ENCODE measurements around the gene CD6. TPM values are rescaled to one million over a fixed set of nuclear protein-coding genes. Genes with fewer than 3 reads are reported as not detected.
A peak's percentile ranks its signal among the peaks of the same experiment; 100 is the strongest.

Gene CD6
- total RNA-seq, 1 donor from 2014 or later = 4.2 TPM

GRCh38 chr11:60934790-60935605, 36.5 kb upstream of the CD6 start:
- DNase-seq (ENCODE audit: low spot score) = no peak

- DNase-seq (ENCODE audit: low spot score) = no peak
These were observed 35.6 kb upstream of the CD6 start for GRCh38 chr11:60935676-60936442.

- no peak for DNase-seq (ENCODE audit: low spot score)
These were observed 34.9 kb upstream of the CD6 start for GRCh38 chr11:60936467-60937143.

- DNase-seq (ENCODE audit: low spot score) = no peak
These were observed 34.3 kb upstream of the CD6 start for GRCh38 chr11:60937144-60937527.

GRCh38 chr11:60937811-60938210, 33.7 kb upstream of the CD6 start:
- no peak for DNase-seq (ENCODE audit: low spot score)

GRCh38 chr11:60938500-60938899, 33.0 kb upstream of the CD6 start:
- no peak for DNase-seq (ENCODE audit: low spot score)

- no peak for DNase-seq (ENCODE audit: low spot score)
These were observed 32.2 kb upstream of the CD6 start for GRCh38 chr11:60939301-60939700.

- DNase-seq (ENCODE audit: low spot score) = no peak
These were observed 31.6 kb upstream of the CD6 start for GRCh38 chr11:60939855-60940254.

- no peak for DNase-seq (ENCODE audit: low spot score)
These were observed 29.9 kb upstream of the CD6 start for GRCh38 chr11:60941371-60942119.

GRCh38 chr11:60942219-60942618, 29.3 kb upstream of the CD6 start:
- no peak for DNase-seq (ENCODE audit: low spot score)

- peak; percentile 79 for DNase-seq (ENCODE audit: low spot score)
These were observed 28.4 kb upstream of the CD6 start for GRCh38 chr11:60942970-60943565.

GRCh38 chr11:60944490-60945294, 26.8 kb upstream of the CD6 start:
- DNase-seq (ENCODE audit: low spot score) = no peak

- no peak for DNase-seq (ENCODE audit: low spot score)
These were observed 26.2 kb upstream of the CD6 start for GRCh38 chr11:60945295-60945667.

GRCh38 chr11:60946601-60947264, 24.7 kb upstream of the CD6 start:
- no peak for DNase-seq (ENCODE audit: low spot score)

- DNase-seq (ENCODE audit: low spot score) = no peak
These were observed 23.8 kb upstream of the CD6 start for GRCh38 chr11:60947700-60948099.

GRCh38 chr11:60948250-60948649, 23.2 kb upstream of the CD6 start:
- DNase-seq (ENCODE audit: low spot score) = no peak

- no peak for DNase-seq (ENCODE audit: low spot score)
These were observed 21.5 kb upstream of the CD6 start for GRCh38 chr11:60950024-60950423.

GRCh38 chr11:60950933-60951605, 20.4 kb upstream of the CD6 start:
- DNase-seq (ENCODE audit: low spot score) = no peak

GRCh38 chr11:60951606-60951903, 19.9 kb upstream of the CD6 start:
- no peak for DNase-seq (ENCODE audit: low spot score)

Measured in ureter (tissue), 1 donor.